Karpas-422 (cell line): ENCODE measurements around the gene RNU1-1. TPM values are rescaled to one million over a fixed set of nuclear protein-coding genes. Genes with fewer than 3 reads are reported as not detected.

Experiments
- DNase-seq: peaks from one replicate; pipeline ENCODE4 v3.0.0-alpha.2; 2015
- H2AFZ ChIP-seq: fragments of 200-600 bp; sonication (generic); 2 replicates; pipeline ENCODE4 v1.6.1; 2014; ENCODE audit warnings: antibody characterized with exemption, low read length, mixed read lengths
- H3K27ac ChIP-seq: fragments of 200-600 bp; sonication (generic); 2 replicates; pipeline ENCODE4 v1.5.1; 2014; ENCODE audit warnings: mild to moderate bottlenecking, low read length, moderate library complexity
- H3K27me3 ChIP-seq: fragments of 200-600 bp; sonication (generic); 2 replicates; pipeline ENCODE4 v1.6.1; 2014; ENCODE audit warnings: low read length, mixed read lengths
- H3K36me3 ChIP-seq: fragments of 200-600 bp; sonication (generic); 2 replicates; pipeline ENCODE4 v1.6.1; 2014; ENCODE audit warnings: low read length, mixed read lengths; ENCODE audit not compliant: insufficient read depth
- H3K4me1 ChIP-seq: fragments of 200-600 bp; sonication (generic); 2 replicates; pipeline ENCODE4 v1.6.1; 2014; ENCODE audit warnings: mild to moderate bottlenecking, low read length, mixed read lengths
- H3K4me2 ChIP-seq: fragments of 200-600 bp; sonication (generic); 2 replicates; pipeline ENCODE4 v1.6.1; 2014; ENCODE audit warnings: low read length, low read depth, mild to moderate bottlenecking; ENCODE audit not compliant: poor library complexity, severe bottlenecking
- H3K4me3 ChIP-seq: fragments of 200-600 bp; sonication (generic); 2 replicates; pipeline ENCODE4 v1.5.1; 2014; ENCODE audit warnings: mild to moderate bottlenecking, antibody characterized with exemption, low read length, mixed read lengths
- H3K79me2 ChIP-seq: fragments of 200-600 bp; sonication (generic); 2 replicates; pipeline ENCODE4 v1.6.1; 2014; ENCODE audit warnings: mild to moderate bottlenecking, low read length, mixed read lengths
- H3K9ac ChIP-seq: fragments of 200-600 bp; sonication (generic); 2 replicates; pipeline ENCODE4 v1.6.0; 2014; ENCODE audit warnings: low read length
- H3K9me2 ChIP-seq: fragments of 200-600 bp; sonication (generic), shearing (Covaris generic); replicated peaks from 2 replicates; pipeline ENCODE4 v1.6.0; 2014; ENCODE audit warnings: mild to moderate bottlenecking, low read length, moderate library complexity; ENCODE audit not compliant: insufficient read depth
- H3K9me3 ChIP-seq: fragments of 300-700, 200-600 bp; sonication (generic); 2 replicates; pipeline ENCODE4 v1.6.1; 2014; ENCODE audit warnings: low read length, mixed read lengths
- H4K20me1 ChIP-seq: fragments of 200-600 bp; sonication (generic); 2 replicates; pipeline ENCODE4 v1.6.1; 2014; ENCODE audit warnings: mild to moderate bottlenecking, antibody characterized with exemption, low read length, low read depth; ENCODE audit not compliant: insufficient read depth
- small RNA-seq: library from RNA; depleted of rRNA; stranded (forward); fragments of <200 nt; gene quantifications from one replicate; pipeline ENCODE3, GENCODE V24; 2014
- total RNA-seq: library from RNA; depleted of rRNA; stranded (reverse); fragments of >200 nt; shearing (Covaris generic); gene quantifications from 2 replicates; pipeline ENCODE4 v1.2.3, GENCODE V29; 2014; ENCODE audit warnings: low replicate concordance; rRNA removed

Gene RNU1-1
- total RNA-seq, 1 experiment from 2014 or later: under 0.01 TPM

GRCh38 chr1:16464917-16465625 lies 49.0 kb downstream of the RNU1-1 start:
- Histone ChIP-seq H2AFZ (no peak overlapping the region), H3K36me3 (peaks cover 6% of the 10 kb centered on the region), H3K4me1 (no peaks in the 10 kb centered on the region), H3K27me3 (no peaks in the 10 kb centered on the region), H3K9me3 (no peaks in the 10 kb centered on the region), H3K9ac (no peak overlapping the region), H4K20me1 (no peaks in the 10 kb centered on the region), H3K4me3 (no peak overlapping the region), H3K9me2 (no peaks in the 10 kb centered on the region), H3K4me2 (no peak overlapping the region), H3K79me2 (no peaks in the 10 kb centered on the region), H3K27ac (no peak overlapping the region)
- no peak for DNase-seq

Small RNA genes lying within 50 kb of the gene (small RNA-seq; reads per million reads assigned to genes)
- not detected for gene RNU1-1
- gene RNU1-6P: not detected

Other genes starting within 250 kb of the RNU1-1 start
- 27.9 and 31.7 TPM in 2 replicates for gene FBXO42, start 161.8 kb downstream of the RNU1-1 start, total RNA-seq
- gene SZRD1, start 147.0 kb downstream of the RNU1-1 start, total RNA-seq: 34.5 and 52.2 TPM in 2 replicates
- gene SPATA21, start 76.9 kb downstream of the RNU1-1 start, total RNA-seq: 1.2 and 1.4 TPM in 2 replicates
- gene NECAP2, start 73.6 kb downstream of the RNU1-1 start, total RNA-seq: 50.4 and 54.9 TPM in 2 replicates
- gene NBPF1, start 99.3 kb upstream of the RNU1-1 start, total RNA-seq: 8.5 and 18.4 TPM in 2 replicates
- gene RNU1-3, start 152.7 kb upstream of the RNU1-1 start, total RNA-seq: under 0.01 TPM in 2 replicates
- under 0.01 TPM in 2 replicates for gene RNU1-4, start 226.2 kb upstream of the RNU1-1 start, total RNA-seq